Regular cardiac myocyte (primary cell): ENCODE data around the gene HABP2. TPM values are rescaled to one million over a fixed set of nuclear protein-coding genes. Genes with fewer than 3 reads are reported as not detected.

Source experiments
- total RNA-seq: library from RNA; depleted of rRNA; stranded (reverse); fragments of >200 nt; gene quantifications from 2 replicates; pipeline ENCODE4 v1.2.3, GENCODE V29; 2014

HABP2 gene
- under 0.01 and 0.19 TPM in 2 replicates for total RNA-seq

DNA sequence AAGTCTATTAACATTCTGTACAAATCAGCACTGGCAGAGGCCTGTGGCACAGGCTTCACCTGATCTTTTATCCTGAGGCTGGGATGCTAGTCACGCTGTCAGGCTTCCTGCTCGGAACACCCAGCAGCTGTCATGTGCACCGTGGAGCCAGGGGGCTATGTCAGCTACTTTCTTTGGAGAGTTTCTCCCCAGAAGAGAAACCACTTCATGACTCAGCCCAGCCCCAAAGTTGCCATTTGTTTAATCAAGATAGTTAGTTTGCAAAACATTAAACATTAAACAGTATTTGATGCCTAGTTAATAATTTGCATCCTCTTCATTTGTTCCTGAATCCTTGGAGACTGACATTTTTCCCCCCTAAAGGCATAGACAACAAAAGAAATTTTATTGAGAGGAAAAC lies at the start of gene HABP2:
TSS of gene HABP2 (plus strand) at position 353 of the 400 bp plus-strand sequence. CDS start 69 bp downstream, outside the sequence.

Other genes with a start within 250 kb of the HABP2 start
- not detected in 2 replicates for gene NRAP, start 111.0 kb downstream of the HABP2 start, total RNA-seq
- 24.2 and 25.7 TPM in 2 replicates for gene CASP7, start 126.9 kb downstream of the HABP2 start, total RNA-seq
- not detected in 2 replicates for gene PLEKHS1, start 198.6 kb downstream of the HABP2 start, total RNA-seq